Measurements from ENCODE around the gene ILF3. TPM values are rescaled to one million over a fixed set of nuclear protein-coding genes. Genes with fewer than 3 reads are reported as not detected.
A peak's percentile ranks its signal among the peaks of the same experiment; 100 is the strongest.

Gene ILF3
- polyA plus RNA-seq, 1 donor, result 175 TPM

DNA sequence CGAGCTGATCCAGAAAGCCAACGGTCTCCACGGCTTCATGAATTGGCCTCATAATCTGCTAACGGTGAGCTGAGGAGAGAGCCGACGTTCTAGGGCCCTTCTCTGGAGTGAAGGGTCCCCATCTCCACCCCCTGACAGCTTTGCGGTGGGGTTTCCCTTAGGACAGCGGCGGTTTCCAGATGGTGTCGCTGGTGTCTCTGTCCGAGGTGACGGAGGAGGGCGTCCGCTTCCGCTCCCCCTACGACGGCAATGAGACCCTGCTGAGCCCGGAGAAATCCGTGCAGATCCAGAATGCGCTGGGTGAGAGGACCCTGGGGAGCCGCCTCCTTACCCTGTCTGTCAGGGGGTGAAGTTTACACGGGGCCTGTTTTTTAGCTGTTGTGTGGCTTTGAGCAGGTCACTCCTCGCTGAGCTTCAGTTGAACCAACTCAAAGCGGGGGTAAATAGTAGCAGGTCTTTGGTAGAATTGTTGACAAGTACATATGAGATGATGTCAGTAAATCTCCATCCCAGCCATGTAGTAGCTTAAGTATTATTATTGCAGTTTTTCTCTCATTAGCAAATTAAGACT lies 47.9 kb downstream of the ILF3 start:
- DNase-seq, result no peak

DNA sequence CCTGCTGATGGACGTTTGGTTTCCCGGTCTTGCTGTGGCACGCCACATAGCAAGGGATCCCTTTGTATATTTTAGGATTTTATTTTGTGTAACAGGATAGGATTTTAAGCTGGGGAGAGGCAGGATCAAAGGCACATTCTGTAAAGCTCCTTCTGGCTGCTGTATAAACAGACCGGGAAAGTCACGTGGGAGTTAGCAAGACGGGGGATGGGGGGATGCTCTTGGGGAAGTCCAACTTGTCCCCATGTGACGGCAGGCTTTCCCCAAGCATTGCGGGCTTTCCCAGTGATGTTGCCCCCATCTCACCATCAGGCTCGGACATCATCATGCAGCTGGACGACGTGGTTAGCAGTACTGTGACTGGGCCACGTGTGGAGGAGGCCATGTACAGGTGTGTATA lies 52.8 kb downstream of the ILF3 start:
- no peak for DNase-seq

DNA sequence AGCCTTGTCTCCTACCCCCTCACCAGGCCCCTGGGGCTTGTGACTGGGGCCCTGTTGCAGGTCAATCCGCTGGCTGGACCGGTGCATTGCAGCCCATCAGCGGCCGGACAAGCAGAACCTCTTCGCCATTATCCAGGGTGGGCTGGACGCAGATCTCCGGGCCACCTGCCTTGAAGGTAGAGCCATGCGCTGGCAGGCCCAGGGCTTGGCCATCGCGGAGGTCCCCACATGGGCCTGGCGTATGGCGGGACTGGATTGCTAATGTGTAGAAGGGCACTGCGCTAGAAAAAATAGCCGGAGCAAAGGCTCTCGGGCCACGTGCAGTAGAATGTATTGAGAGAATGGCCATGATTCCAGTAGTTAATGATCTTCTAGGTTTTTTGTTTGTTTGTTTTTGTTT lies 53.3 kb downstream of the ILF3 start:
- no peak for DNase-seq

DNA sequence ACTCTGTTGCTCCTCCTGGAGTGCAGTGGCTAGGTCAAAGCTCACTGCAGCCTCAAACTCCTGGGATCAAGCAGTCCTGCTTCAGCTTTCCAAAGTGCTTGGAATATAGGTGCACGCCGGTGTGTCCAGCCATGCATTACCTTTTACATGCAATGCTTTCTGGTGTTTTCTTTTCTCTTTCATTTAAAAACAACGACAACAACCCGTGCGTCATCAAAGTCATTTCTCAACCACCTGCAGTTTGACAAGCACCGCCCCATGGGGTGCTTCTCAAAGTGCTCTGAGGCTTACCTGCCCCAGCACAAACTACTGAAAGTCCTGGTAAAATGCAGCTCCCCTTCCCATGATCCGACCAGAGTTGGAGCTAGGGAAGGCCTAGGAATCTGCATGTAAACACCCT lies 54.1 kb downstream of the ILF3 start:
- DNase-seq, result no peak

DNA sequence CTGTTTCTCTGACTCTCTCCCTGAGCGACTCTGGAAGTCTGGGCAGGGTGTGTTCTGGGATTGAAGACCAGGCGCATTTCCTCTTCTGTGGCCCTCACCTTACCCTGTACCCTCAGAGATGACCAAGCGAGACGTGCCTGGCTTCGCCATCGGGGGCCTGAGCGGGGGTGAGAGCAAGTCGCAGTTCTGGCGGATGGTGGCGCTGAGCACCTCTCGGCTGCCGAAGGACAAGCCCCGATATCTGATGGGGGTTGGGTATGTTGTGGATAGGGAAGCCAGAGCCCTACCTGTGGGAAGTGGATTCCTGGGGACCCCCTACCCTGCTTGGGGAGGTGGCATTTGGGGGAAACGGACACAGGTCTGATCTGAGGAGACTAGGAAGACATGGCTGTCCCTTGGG lies 57.9 kb downstream of the ILF3 start:
- DNase-seq, result no peak

DNA sequence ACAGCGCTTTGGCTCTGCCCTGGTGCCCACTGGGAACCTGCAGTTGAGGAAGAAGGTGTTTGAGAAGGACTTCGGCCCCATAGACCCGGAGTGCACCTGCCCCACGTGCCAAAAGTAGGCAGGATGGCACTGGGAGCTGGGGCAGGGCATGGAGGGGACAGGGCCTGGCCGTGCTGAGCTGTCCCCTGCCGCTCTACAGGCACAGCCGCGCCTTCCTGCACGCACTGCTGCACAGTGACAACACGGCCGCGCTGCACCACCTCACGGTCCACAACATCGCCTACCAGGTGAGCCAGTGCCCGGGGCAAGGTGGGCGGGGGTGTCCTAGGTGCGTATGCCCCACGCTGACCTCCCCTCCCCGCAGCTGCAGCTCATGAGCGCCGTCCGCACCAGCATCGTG lies 58.6 kb downstream of the ILF3 start:
- no peak for DNase-seq

DNA sequence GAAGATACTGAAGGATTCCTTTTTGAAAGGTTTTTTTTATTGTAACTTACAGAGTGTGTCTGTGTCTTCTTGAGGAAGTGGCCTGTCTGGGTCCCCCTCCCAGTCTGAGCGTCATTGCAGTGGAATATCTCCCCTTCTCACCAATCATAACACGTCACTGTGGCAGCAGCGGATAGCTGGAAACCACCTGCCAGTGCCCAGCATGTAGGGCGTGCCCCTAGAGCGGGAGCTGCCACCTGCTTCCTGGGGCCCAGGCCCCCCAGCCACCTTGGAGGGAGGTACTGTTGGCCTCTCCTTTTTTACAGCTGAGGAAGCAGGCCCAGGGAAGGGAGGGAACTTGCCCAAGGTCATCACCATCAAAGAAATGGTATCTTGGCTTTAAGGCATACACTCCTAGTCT lies 59.2 kb downstream of the ILF3 start:
- no peak for DNase-seq

DNA sequence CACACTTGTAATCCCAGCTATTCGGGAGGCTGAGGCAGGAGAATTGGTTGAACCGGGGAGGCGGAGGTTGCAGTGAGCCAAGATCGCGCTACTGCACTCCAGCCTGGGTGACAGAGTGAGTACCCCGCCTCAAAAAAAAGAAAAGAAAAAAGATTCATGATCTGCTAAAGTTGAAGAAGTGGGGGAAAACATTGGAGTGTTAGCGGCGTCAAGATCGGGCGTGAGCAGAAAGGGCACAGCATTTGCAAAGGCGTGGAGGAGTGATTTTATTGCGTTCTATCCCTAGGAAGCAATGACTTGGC lies 62.9 kb downstream of the ILF3 start:
- no peak for DNase-seq

DNA sequence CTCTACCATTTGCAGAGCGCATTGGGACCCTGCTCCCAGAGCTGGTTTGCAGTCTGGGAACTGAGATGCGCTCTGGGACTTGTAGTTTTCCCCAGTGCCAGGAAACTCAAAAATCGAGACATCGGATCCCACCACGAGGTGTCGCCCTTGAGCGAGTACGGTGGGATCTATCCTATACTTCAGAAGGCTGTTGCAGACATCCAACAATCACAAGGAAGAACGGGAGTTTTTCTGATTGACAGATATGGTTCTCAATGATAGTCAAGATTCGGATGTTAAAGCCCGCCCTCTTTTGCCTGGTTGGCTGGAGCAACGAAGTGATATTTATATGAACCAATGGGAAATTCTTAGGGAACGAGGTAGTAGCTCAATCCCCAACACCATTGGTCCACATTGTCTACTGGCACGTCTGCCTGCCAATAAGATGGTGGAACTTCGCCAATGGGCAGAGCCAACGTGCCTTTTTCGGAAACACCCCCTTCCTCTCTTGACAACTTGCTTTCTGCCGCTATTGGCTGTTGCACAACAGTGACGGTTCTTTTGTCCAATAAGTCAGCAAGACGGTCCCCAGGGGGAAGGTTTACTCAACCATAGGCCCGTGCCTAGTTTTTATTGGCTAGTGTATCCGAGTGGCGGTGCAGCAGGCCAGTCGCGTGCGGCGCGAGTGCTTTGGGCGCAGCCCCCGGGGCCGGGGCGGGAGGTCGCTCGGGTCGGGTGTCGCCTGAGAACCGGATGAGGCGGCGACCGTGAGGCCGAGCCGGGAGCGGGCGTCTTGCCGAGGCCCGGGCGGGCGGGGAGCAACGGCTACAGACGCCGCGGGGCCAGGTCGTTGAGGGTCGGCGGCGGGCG lies 63.4 kb downstream of the ILF3 start, which contains the start of gene DNM2:
Gene DNM2, plus strand, starts transcription at position 724 of the 849 bp plus-strand sequence. CDS start 164 bp downstream, outside the sequence.
- peak; percentile 100 for DNase-seq

DNA sequence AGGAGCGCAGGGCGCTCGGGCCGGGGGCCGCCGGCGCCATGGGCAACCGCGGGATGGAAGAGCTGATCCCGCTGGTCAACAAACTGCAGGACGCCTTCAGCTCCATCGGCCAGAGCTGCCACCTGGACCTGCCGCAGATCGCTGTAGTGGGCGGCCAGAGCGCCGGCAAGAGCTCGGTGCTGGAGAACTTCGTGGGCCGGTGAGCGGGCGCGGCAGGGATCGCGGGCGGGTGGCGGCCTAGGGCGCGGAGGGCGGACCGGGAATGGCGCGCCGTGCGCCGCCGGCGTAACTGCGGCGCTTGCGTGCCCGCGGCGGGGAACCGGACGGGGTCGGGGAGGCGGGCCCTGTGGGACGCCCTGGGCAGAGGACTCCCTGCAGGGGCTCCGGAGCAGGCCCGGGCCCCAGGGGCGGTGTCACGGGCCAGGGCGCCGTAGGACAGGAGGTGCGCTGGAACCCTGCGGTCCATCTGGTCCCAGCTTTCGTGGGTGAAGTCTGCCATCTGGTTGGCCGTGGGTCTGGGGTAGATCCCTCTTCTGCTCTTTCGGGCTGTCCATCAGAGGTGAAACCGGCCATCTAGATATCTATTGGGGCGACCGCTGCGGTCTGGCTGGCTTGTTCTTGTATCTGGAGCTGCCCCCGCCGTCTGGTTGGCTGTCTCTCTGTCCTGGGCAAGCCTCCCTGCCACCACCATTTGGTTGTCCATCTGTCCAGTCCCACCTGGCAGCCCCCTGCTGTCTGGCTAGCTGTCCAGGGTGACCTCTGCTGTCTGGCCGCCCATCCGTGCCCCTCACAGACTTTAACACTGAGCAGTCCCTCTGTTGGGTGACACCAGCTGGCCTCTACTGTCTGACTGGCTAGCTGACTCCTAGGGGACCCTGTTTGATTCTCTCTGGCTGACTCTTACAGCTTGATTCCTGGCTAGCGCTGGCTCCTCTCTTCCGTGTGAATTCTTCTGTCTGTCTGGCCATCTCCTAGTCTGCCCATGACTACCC lies 64.4 kb downstream of the ILF3 start:
- peak; percentile 63 for DNase-seq

DNA sequence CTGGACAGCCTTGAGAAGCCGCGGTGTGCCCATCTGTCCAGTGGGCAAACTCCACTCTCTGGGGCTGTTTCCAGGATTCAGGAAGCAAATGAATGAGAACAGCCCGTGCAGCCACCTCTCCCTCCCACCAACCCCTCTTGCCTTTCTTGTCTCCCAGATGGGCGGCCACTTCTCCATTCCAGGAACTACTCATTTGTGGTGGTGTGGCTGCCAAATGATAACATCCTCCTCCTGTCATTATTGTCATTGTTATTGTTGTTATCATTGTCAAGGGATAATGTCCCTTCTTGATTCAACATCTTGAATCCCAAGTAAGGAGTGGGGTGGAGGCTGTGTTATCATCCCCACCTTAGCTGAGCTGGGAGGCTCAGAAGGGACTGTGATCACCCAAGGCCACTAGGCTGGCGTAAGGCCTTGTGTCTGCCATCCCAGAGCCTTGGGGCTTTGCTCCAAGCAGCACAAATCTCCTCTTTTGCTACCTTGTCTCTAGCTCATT lies 65.4 kb downstream of the ILF3 start:
- DNase-seq, result no peak

DNA sequence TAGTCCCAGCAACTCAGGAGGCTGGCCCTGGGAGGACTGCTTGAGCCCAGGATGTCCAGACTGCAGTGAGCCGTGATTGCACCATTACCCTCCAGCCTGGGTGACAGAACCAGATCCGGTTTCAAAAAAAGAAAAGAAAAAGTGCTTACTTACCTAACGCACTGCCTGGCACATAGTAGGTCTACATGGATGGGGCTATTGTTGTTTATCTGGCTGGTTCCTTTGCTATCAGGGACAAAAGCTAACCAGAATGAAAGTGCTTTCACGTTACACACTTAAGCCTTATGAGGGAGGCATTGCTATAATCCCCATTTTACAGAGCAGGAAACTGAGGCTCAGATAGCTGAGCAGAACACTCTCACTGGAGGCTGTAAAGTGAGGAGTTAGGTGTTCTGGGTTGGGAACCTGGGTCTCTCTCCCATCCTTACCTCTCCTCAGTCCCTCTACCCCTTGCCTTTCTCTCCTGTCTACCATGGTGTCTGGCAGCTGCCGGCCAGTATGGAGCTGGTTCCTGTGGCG lies 66.5 kb downstream of the ILF3 start:
- DNase-seq, result no peak

DNA sequence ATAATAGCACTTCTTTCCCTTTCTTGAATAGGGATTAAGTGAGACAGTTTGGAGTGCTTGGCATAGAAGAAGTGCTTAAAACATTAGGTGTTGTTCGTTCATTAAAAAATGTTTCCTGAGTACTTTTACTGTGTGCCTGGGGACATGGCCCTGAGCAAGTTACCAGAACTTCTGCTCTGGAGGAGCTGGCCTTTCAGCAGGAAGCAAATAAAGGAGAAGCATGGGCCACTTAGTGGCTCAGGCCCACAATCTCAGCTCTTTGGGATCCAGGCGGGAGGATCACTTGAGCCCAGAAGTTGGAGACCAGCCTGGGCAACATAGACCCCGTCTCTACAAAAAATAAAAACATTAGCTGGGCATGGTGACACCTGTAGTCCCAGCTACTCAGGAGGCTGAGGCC lies 69.4 kb downstream of the ILF3 start:
- no peak for DNase-seq

DNA sequence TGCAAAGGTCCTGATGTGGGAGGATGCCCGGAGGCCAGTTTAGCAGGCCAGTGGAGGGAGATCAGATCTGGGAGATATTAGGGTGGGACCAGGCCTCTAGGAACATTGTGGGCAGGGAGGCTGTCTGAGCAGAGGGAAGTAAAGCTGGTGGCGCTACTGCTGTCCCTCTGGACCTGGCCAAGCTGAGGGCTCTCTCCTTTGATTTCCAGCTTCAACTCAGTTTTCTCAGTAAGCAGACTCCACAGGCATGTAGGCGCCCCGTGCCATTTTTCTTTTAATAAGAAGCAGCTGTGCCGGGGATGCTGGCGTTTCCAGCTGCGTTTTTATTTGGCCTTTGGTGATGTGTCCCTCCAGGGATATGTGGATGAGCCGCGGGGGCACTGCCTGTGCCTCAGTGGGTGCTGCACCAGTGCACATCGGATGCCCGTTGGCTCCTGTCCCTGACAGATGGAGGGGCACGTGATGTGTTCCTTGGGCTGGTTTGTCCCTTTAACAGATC lies 70.5 kb downstream of the ILF3 start:
- DNase-seq, result no peak

DNA sequence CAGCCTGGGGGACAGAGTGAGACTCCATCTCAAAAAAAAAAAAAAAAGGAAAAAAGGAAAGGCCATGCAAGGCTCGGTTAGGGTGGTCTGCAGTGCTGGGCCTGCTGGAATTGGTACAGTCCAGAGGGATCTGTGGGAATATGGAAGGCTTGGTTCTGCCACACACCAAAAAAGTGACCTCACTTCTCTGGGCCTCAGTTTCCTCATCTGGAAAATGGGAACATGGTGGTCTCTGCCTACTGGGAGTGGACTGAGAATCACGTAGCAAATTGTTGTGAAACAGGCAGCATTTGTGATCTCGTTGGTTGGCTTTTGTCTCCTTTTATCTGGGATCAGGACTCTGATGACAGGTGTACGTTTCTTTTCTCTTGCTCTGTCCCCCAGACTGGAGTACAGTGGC lies 71.3 kb downstream of the ILF3 start:
- no peak for DNase-seq

DNA sequence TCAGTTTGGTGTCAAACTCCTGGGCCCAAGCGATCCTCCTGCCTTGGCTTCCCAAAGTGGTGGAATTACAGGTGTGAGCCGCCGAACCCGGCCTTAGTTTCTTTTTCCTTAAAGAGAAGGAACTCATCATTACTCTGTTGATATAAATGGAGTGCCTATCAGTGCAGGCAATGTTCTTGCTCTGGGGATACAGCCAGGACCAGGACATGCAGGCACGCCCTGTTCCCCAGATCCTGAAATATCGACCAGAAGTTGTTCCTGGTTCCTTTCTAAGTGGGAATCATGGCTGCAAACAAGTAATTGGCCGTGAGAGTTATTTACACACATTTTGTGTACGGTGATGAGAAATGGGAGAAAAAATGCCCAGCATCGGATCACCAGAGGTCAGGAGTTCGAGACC lies 72.1 kb downstream of the ILF3 start:
- DNase-seq, result no peak

DNA sequence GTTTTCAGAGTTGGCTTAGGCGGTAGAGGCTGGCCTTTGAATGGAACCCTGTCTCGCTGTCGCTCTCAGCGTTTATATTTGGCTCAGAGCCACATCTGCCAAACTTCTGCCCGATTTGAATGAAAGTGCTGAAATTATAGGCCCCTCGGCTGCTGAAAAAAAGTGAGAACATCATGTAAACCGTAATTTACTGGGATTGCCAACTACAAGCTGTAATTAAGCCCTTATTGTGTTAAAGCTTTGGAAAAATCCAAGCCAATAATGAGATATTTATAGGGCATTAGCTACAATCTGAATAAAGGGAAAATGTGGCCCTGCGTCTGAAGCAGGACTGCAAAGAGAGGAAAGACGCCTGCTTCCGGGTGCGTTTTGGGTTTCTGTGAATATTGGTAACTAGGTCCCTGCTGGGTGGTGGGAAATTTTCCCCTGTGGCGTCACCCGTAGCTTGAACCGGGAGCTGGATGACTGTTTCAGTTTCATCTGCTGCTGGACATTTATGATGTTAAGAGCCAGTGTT lies 73.6 kb downstream of the ILF3 start:
- DNase-seq, result no peak

DNA sequence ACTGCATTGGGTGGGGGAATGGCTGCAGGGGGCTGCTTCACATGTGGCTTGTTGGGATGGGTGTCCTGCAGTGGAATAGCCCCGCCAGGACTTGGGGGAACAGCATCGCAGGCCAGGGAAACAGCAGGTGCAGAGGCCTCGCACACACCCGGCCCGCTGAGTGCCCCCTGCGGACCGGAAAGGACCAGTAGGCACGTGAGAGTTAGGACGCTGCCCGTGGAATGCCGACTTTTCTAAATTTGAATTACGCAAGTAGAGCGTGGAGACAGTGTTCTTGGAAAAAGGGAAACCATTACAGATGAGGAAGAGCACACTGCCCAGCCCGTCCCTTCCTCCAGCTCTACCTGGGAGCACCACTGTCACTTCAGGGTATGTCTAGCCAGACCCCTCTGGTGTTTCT lies 75.3 kb downstream of the ILF3 start:
- DNase-seq, result no peak

DNA sequence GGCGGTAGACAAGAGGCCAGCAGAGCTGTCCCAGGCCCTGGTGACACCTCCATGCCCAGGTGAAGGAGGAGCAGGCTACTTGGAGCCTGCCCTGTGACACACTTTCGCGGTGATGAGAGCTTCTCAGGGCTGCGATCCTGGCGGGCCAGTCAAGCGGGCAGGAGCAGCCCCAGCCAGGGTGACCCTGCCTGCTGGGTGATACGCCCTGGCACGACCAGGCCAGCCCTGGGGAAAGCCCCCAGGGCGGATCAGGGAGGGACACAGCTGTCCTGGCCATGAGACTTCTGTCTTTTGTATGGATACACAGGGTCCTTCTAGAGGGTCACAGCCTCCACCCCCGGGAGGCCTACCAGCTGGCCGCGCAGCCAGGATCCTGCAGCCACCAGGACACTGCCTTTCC lies 76.8 kb downstream of the ILF3 start:
- DNase-seq, result no peak

DNA sequence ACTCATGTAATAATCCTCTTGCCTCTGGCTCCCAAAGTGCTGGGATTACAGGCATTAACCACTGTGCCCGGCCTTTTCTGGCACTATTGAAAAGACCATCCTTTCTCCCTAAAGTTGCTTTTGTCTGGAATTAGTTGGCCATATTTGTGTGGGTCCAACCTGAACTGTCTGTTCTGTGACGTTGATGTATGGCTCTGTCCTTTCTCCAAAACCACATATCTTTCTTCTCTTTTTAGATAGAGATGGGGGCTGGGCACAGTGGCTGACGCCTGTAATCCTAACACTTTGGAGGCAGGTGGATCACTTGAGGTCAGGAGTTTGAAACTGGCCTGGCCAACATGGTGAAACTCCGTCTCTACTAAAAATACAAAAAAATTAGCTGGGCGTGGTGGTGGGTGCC lies 81.6 kb downstream of the ILF3 start:
- DNase-seq, result no peak

DNA sequence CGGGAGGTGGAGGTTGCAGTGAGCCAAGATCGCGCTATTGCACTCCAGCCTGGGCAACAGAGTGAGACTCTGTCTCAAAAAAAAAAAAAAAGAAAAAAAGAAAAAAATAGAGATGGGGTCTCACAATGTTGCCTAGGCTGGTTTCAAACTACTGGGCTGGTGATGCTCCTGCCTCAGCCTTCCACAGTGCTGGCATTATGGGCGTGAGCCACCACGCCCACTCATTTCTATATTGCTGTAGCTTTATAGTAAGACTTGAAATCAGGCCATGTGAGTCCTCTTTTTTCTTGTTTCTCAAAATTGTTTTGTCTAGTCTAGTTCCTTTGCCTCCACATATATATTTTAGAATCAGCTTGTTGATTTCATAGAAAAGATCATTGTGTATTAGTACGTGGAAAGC lies 82.0 kb downstream of the ILF3 start:
- DNase-seq, result no peak

DNA sequence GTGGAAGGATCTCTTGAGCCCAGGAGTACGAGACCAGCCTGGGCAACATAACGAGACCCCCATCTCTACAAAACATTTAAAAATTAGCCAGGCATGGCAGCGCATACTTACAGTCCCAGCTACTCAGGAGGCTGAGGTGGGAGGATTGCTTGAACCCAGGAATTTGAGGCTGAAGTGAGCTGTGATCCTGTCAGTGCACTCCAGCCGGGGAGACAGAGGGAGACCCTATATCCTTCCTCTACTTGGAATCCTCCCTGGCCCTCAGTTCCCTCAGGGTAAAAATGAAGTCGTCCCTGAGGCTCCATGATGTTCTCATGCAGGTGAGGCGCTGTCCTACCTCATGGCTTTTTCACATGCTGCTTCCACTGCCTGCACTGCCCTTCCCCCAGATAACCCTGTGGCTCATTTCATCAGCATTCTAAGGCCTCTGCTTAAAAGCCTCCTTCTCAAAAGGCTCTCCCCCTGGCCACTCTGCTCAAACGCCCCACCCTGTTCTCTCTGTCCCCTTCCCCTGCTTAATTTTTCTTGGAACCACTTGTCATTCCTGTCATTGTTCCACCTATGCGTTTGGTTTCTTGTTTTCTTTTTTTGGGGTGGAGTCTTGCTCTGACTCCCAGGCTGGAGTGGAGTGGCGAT lies 82.9 kb downstream of the ILF3 start:
- DNase-seq, result no peak

Measured in hindlimb muscle (tissue), 1 donor.